HS-5 (cell line): Measurements from ENCODE around the gene GRK2.
"Not testable (repeated sequence)": the region's sequence is repeated elsewhere in the genome, so short reads cannot be mapped to it uniquely, and the experiment has no call there.

ENCODE experiments used
- DNase-seq: peaks from one replicate; pipeline ENCODE4 v3.0.0-alpha.2; 2012; ENCODE audit warnings: low read depth

Gene GRK2

GRCh38 chr11:67266449-67267187 lies at the start of gene GRK2:
GRK2 (plus strand) TSS chr11:67266473; CDS start chr11:67266700, 227 bp downstream.
- no peak for DNase-seq

- DNase-seq = no peak
These were observed 38.5 kb upstream of the GRK2 start for GRCh38 chr11:67227726-67228125.

- no peak for DNase-seq
These were observed 35.9 kb upstream of the GRK2 start for GRCh38 chr11:67230406-67230805.

GRCh38 chr11:67230886-67231285 lies 35.4 kb upstream of the GRK2 start:
- DNase-seq = no peak

GRCh38 chr11:67233584-67234190 lies 32.6 kb upstream of the GRK2 start:
- no peak for DNase-seq

- DNase-seq = not testable (repeated sequence)
These were observed 31.7 kb upstream of the GRK2 start for GRCh38 chr11:67234571-67234970.

- DNase-seq = no peak
These were observed 28.7 kb upstream of the GRK2 start for GRCh38 chr11:67237574-67237973.

- no peak for DNase-seq
These were observed 27.1 kb upstream of the GRK2 start for GRCh38 chr11:67238894-67239782.

GRCh38 chr11:67239783-67240575 lies 26.3 kb upstream of the GRK2 start:
- DNase-seq = peak; percentile 93

GRCh38 chr11:67240576-67241389 lies 25.5 kb upstream of the GRK2 start:
- peak; percentile 31 for DNase-seq

- DNase-seq = no peak
These were observed 23.7 kb upstream of the GRK2 start for GRCh38 chr11:67242548-67242947.

GRCh38 chr11:67243051-67243450 lies 23.2 kb upstream of the GRK2 start:
- no peak for DNase-seq

- DNase-seq = no peak
These were observed 21.2 kb upstream of the GRK2 start for GRCh38 chr11:67245046-67245445.

GRCh38 chr11:67247946-67248550 lies 18.2 kb upstream of the GRK2 start:
- no peak for DNase-seq

GRCh38 chr11:67248653-67249052 lies 17.6 kb upstream of the GRK2 start:
- DNase-seq = no peak

- DNase-seq = no peak
These were observed 15.9 kb upstream of the GRK2 start for GRCh38 chr11:67250059-67251043.

- DNase-seq = no peak
These were observed 14.4 kb upstream of the GRK2 start for GRCh38 chr11:67251841-67252240.

- no peak for DNase-seq
These were observed 13.4 kb upstream of the GRK2 start for GRCh38 chr11:67252831-67253239.

- DNase-seq = no peak
These were observed 12.2 kb upstream of the GRK2 start for GRCh38 chr11:67253872-67254624.
